Measurements from ENCODE around the gene CRYBG2. TPM values are rescaled to one million over a fixed set of nuclear protein-coding genes. Genes with fewer than 3 reads are reported as not detected.

Gene CRYBG2
- total RNA-seq, 6 experiments from 2014 or later, result 0.81 to 1.9 (median 1.7) TPM; not detected in 3

GRCh38 chr1:26358411-26359384, 4.8 kb upstream of the CRYBG2 start:
- 30% methylated on average over 14 of the region's 15 CpGs for WGBS (ENCODE audit: insufficient coverage, low coverage, low lambda C conversion rate, missing lambda C conversion rate)
- no peaks in the 10 kb centered on the region for H3K36me3 ChIP-seq
- no peak overlapping the region for H3K4me3 ChIP-seq
- no peaks in the 10 kb centered on the region for H3K9me3 ChIP-seq
- ATAC-seq, result peak; percentile 85 to 92 (median 88)
- no peaks in the 10 kb centered on the region for H3K27me3 ChIP-seq
- peak in 1 of 3 donors; percentile 62 for DNase-seq
- intact Hi-C loops (cut with DNase I), result no loop called here
- peak overlapping the region in 2 of 3 donors; percentile 0 to 55 for H3K27ac ChIP-seq
- TF ChIP-seq POLR2A (IDR thresholded peaks at IDR 0.05) (peak; percentile 57), CTCF (IDR thresholded peaks at IDR 0.05) (no peak)
- peaks cover 0 to 10% (median 5%) of the 10 kb centered on the region in 4 donors for H3K4me1 ChIP-seq

- Histone ChIP-seq H3K27me3 (no peaks in the 10 kb centered on the region), H3K4me1 (peaks cover 0 to 10% (median 5%) of the 10 kb centered on the region in 4 donors), H3K4me3 (no peak overlapping the region), H3K27ac (no peak overlapping the region), H3K36me3 (no peaks in the 10 kb centered on the region), H3K9me3 (no peaks in the 10 kb centered on the region)
- WGBS (ENCODE audit: insufficient coverage, low coverage, low lambda C conversion rate, missing lambda C conversion rate), result 90% methylated on average over 2 of the region's 10 CpGs
- no peak for DNase-seq
- no peak for TF ChIP-seq CTCF (IDR thresholded peaks at IDR 0.05)
- no peak for ATAC-seq
- intact Hi-C loops (cut with DNase I), result no loop called here
Observed at GRCh38 chr1:26357121-26357602, 3.2 kb upstream of the CRYBG2 start.

GRCh38 chr1:26356106-26356505, 2.2 kb upstream of the CRYBG2 start:
- no peaks in the 10 kb centered on the region for H3K9me3 ChIP-seq
- intact Hi-C loops (cut with DNase I), result no loop called here
- WGBS (ENCODE audit: insufficient coverage, low coverage, low lambda C conversion rate, missing lambda C conversion rate), result 100% methylated on average over 1 of the region's 5 CpGs
- H3K4me1 ChIP-seq, result peaks cover 0 to 14% (median 5%) of the 10 kb centered on the region in 4 donors
- H3K36me3 ChIP-seq, result no peaks in the 10 kb centered on the region
- ATAC-seq, result no peak
- H3K27me3 ChIP-seq, result no peaks in the 10 kb centered on the region
- no peak for TF ChIP-seq CTCF (IDR thresholded peaks at IDR 0.05)
- TF ChIP-seq POLR2A (IDR thresholded peaks at IDR 0.05), result no peak
- H3K27ac ChIP-seq, result no peak overlapping the region
- DNase-seq, result no peak
- H3K4me3 ChIP-seq, result no peak overlapping the region

- H3K4me3 ChIP-seq, result no peak overlapping the region
- WGBS (ENCODE audit: insufficient coverage, low coverage, low lambda C conversion rate, missing lambda C conversion rate), result 80% methylated on average over 1 of the region's 9 CpGs
- no peaks in the 10 kb centered on the region for H3K9me3 ChIP-seq
- no peak for TF ChIP-seq POLR2A (IDR thresholded peaks at IDR 0.05)
- TF ChIP-seq CTCF (IDR thresholded peaks at IDR 0.05), result no peak
- no peak overlapping the region for H3K27ac ChIP-seq
- ATAC-seq (no peak), DNase-seq (no peak)
- H3K27me3 ChIP-seq, result no peaks in the 10 kb centered on the region
- H3K4me1 ChIP-seq, result peaks cover 0 to 19% (median 5%) of the 10 kb centered on the region in 4 donors
- intact Hi-C loops (cut with DNase I), result no loop called here
- H3K36me3 ChIP-seq, result no peaks in the 10 kb centered on the region
Observed at GRCh38 chr1:26354972-26355371, 1.0 kb upstream of the CRYBG2 start.

Measured in right lobe of liver (tissue), 6 donors.